ENCODE measurements around the gene USO1. TPM values are rescaled to one million over a fixed set of nuclear protein-coding genes. Genes with fewer than 3 reads are reported as not detected.

The USO1 gene
- total and polyA plus RNA-seq, 2 of the 13 experiments (the other 11 are each of a cell fraction or from before 2014, with no cell fraction given), result 52.2 to 87.7 TPM

GRCh38 chr4:75844151-75844662, 119.8 kb downstream of the USO1 start (continued):
- TF ChIP-seq IKZF5 (CRISPR knock-in tag; IDR thresholded peaks at IDR 0.05), result peak; percentile 60; the same call in 1 of the 2 replicates
- no peak for TF ChIP-seq DZIP1 (CRISPR knock-in tag; IDR thresholded peaks at IDR 0.05)
- no peak for TF ChIP-seq MTA1 (CRISPR knock-in tag; IDR thresholded peaks at IDR 0.05; ENCODE audit: borderline replicate concordance)
- TF ChIP-seq ZMYM3 (CRISPR knock-in tag; IDR thresholded peaks at IDR 0.05), result no peak; the same call in 1 of the 2 replicates
- no peak for TF ChIP-seq SOX6 (IDR thresholded peaks at IDR 0.05)
- peak; percentile 61 for TF ChIP-seq SOX6 (CRISPR knock-in tag; IDR thresholded peaks at IDR 0.05)
- TF ChIP-seq FOSL2 (CRISPR knock-in tag; IDR thresholded peaks at IDR 0.05), result peak; percentile 65
- TF ChIP-seq MXI1 (IDR thresholded peaks at IDR 0.05; ENCODE audit: borderline replicate concordance, low read depth, low read length), result no peak
- no peak for TF ChIP-seq ZNF556 (CRISPR knock-in tag; IDR thresholded peaks at IDR 0.05; ENCODE audit: borderline replicate concordance)
- TF ChIP-seq ETV6 (CRISPR knock-in tag; conservative IDR thresholded peaks at IDR 0.05), result no peak
- no peak for TF ChIP-seq LCORL (IDR thresholded peaks at IDR 0.05)
- no peak for TF ChIP-seq LCORL (CRISPR knock-in tag; IDR thresholded peaks at IDR 0.05)
- TF ChIP-seq ZNF605 (CRISPR knock-in tag; IDR thresholded peaks at IDR 0.05), result no peak
- no peak for TF ChIP-seq CREB1 (IDR thresholded peaks at IDR 0.05)
- no peak for TF ChIP-seq CREB1 (CRISPR knock-in tag; IDR thresholded peaks at IDR 0.05)
- 0 out of 4 replicates have a peak, but pooled peaks of 1 of the 2 experiments have one; percentile 21 for TF ChIP-seq KLF16 (CRISPR knock-in tag; IDR thresholded peaks at IDR 0.05)
- peak in 1 of 2 experiments; percentile 68; a peak in 2 of 4 replicates for TF ChIP-seq EP300 (IDR thresholded peaks at IDR 0.05; ENCODE audit: low read depth in 2 of 2, low read length in 2 of 2)
- no peak for TF ChIP-seq EP300 (CRISPR knock-in tag; IDR thresholded peaks at IDR 0.05; ENCODE audit: borderline replicate concordance)
- peak; percentile 74 for TF ChIP-seq CEBPG (CRISPR knock-in tag; IDR thresholded peaks at IDR 0.05)
- no peak for TF ChIP-seq ZNF780A (CRISPR knock-in tag; IDR thresholded peaks at IDR 0.05)
- TF ChIP-seq PAXIP1 (CRISPR knock-in tag; conservative IDR thresholded peaks at IDR 0.05), result 0 out of 2 replicates have a peak, but pooled peaks have one; percentile 21
- peak; percentile 18; the same call in 1 of the 2 replicates for TF ChIP-seq ZNF12 (CRISPR knock-in tag; IDR thresholded peaks at IDR 0.05)
- no peak for TF ChIP-seq ZNF788 (CRISPR knock-in tag; IDR thresholded peaks at IDR 0.05; ENCODE audit: borderline replicate concordance)
- peak; percentile 28; the same call in 1 of the 2 replicates for TF ChIP-seq SAP130 (CRISPR knock-in tag; IDR thresholded peaks at IDR 0.05; ENCODE audit: low read depth)
